C4-2B (cell line): Measurements from ENCODE around the gene YTHDF2.

Experiments used
- ZFX ChIP-seq: fragments of 450-650 bp; IDR thresholded peaks from 2 replicates; pipeline ENCODE4 v1.6.1; 2017
- TF ChIP-seq, protein P1 (sequence below): fragments of 450-650 bp; conservative IDR thresholded peaks from 2 replicates; pipeline ENCODE4 v1.5.1; 2017; ENCODE audit warnings: mild to moderate bottlenecking

DNA sequence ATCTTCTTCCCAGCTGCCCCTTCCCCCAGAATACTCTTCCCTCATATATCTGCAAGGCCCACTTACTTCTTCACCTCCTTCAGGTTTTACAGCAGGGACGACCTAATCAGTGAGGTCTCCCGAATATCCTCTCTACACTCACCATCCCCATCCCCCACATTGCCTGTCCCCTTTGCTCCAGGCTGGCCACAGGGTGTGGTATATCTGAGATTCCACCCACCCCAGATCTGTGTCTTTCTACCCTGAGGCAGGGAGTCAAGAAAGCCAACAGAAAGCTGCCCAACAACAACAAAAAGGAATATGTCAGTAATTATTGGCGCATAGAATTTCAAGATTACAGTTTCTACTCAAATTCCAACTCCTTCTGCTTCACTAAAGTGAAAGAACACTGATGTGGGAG lies 45.3 kb downstream of the YTHDF2 start:
- TF ChIP-seq, protein P1, sequence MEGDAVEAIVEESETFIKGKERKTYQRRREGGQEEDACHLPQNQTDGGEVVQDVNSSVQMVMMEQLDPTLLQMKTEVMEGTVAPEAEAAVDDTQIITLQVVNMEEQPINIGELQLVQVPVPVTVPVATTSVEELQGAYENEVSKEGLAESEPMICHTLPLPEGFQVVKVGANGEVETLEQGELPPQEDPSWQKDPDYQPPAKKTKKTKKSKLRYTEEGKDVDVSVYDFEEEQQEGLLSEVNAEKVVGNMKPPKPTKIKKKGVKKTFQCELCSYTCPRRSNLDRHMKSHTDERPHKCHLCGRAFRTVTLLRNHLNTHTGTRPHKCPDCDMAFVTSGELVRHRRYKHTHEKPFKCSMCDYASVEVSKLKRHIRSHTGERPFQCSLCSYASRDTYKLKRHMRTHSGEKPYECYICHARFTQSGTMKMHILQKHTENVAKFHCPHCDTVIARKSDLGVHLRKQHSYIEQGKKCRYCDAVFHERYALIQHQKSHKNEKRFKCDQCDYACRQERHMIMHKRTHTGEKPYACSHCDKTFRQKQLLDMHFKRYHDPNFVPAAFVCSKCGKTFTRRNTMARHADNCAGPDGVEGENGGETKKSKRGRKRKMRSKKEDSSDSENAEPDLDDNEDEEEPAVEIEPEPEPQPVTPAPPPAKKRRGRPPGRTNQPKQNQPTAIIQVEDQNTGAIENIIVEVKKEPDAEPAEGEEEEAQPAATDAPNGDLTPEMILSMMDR = no peak
- TF ChIP-seq ZFX = no peak
